Measurements from ENCODE around the gene ST6GAL1.
"Not testable (repeated sequence)": the region's sequence is repeated elsewhere in the genome, so short reads cannot be mapped to it uniquely, and the experiment has no call there.

Gene ST6GAL1

GRCh38 chr3:187044206-187044605 lies 113.9 kb downstream of the ST6GAL1 start:
- no peak for DNase-seq (ENCODE audit: low read depth in 1 of 2, low spot score in 1 of 2)

GRCh38 chr3:187044867-187045552 lies 114.7 kb downstream of the ST6GAL1 start:
- no peak for DNase-seq (ENCODE audit: low read depth in 1 of 2, low spot score in 1 of 2)

- DNase-seq (ENCODE audit: low read depth in 1 of 2, low spot score in 1 of 2) = no peak
Measured at GRCh38 chr3:187046033-187046432, 115.7 kb downstream of the ST6GAL1 start.

- DNase-seq (ENCODE audit: low read depth in 1 of 2, low spot score in 1 of 2) = no peak
Measured at GRCh38 chr3:187049462-187050101, 119.3 kb downstream of the ST6GAL1 start.

- DNase-seq (ENCODE audit: low read depth in 1 of 2, low spot score in 1 of 2) = no peak
Measured at GRCh38 chr3:187051066-187051465, 120.7 kb downstream of the ST6GAL1 start.

- DNase-seq (ENCODE audit: low read depth in 1 of 2, low spot score in 1 of 2) = no peak
Measured at GRCh38 chr3:187051724-187052366, 121.5 kb downstream of the ST6GAL1 start.

- not testable (repeated sequence) for DNase-seq (ENCODE audit: low read depth in 1 of 2, low spot score in 1 of 2)
Measured at GRCh38 chr3:187052427-187052826, 122.1 kb downstream of the ST6GAL1 start.

GRCh38 chr3:187054433-187054832 lies 124.1 kb downstream of the ST6GAL1 start:
- DNase-seq (ENCODE audit: low read depth in 1 of 2, low spot score in 1 of 2) = not testable (repeated sequence)

GRCh38 chr3:187057803-187058202 lies 127.5 kb downstream of the ST6GAL1 start:
- DNase-seq (ENCODE audit: low read depth in 1 of 2, low spot score in 1 of 2) = not testable (repeated sequence)

- no peak for DNase-seq (ENCODE audit: low read depth in 1 of 2, low spot score in 1 of 2)
Measured at GRCh38 chr3:187061748-187062147, 131.4 kb downstream of the ST6GAL1 start.

- no peak for DNase-seq (ENCODE audit: low read depth in 1 of 2, low spot score in 1 of 2)
Measured at GRCh38 chr3:187062526-187063177, 132.3 kb downstream of the ST6GAL1 start.

- DNase-seq (ENCODE audit: low read depth in 1 of 2, low spot score in 1 of 2) = no peak
Measured at GRCh38 chr3:187063286-187064121, 133.2 kb downstream of the ST6GAL1 start.

- DNase-seq (ENCODE audit: low read depth in 1 of 2, low spot score in 1 of 2) = no peak
Measured at GRCh38 chr3:187064210-187065115, 134.1 kb downstream of the ST6GAL1 start.

- DNase-seq (ENCODE audit: low read depth in 1 of 2, low spot score in 1 of 2) = peak in 1 of 2 donors; percentile 19
Measured at GRCh38 chr3:187066228-187066995, 136.1 kb downstream of the ST6GAL1 start.

GRCh38 chr3:187068787-187069186 lies 138.5 kb downstream of the ST6GAL1 start:
- no peak for DNase-seq (ENCODE audit: low read depth in 1 of 2, low spot score in 1 of 2)

- no peak for DNase-seq (ENCODE audit: low read depth in 1 of 2, low spot score in 1 of 2)
Measured at GRCh38 chr3:187069857-187070516, 139.7 kb downstream of the ST6GAL1 start.

GRCh38 chr3:187072102-187072501 lies 141.8 kb downstream of the ST6GAL1 start:
- no peak for DNase-seq (ENCODE audit: low read depth in 1 of 2, low spot score in 1 of 2)

- DNase-seq (ENCODE audit: low read depth in 1 of 2, low spot score in 1 of 2) = no peak
Measured at GRCh38 chr3:187072511-187072910, 142.2 kb downstream of the ST6GAL1 start.

All from activated T-helper 1 cell treated with anti-CD3 and anti-CD28 coated beads, Interleukin-2, amount 50 U/mL, for 16 hours (primary cell).